Right forelimb (tissue), 1 donor: Measurements from ENCODE around the gene TCTN3.
"Not testable (repeated sequence)": the region's sequence is repeated elsewhere in the genome, so short reads cannot be mapped to it uniquely, and the experiment has no call there.

Source experiments
- DNase-seq: peaks from one replicate; pipeline ENCODE4 v3.0.0-alpha.2; 2018

The TCTN3 gene

DNA sequence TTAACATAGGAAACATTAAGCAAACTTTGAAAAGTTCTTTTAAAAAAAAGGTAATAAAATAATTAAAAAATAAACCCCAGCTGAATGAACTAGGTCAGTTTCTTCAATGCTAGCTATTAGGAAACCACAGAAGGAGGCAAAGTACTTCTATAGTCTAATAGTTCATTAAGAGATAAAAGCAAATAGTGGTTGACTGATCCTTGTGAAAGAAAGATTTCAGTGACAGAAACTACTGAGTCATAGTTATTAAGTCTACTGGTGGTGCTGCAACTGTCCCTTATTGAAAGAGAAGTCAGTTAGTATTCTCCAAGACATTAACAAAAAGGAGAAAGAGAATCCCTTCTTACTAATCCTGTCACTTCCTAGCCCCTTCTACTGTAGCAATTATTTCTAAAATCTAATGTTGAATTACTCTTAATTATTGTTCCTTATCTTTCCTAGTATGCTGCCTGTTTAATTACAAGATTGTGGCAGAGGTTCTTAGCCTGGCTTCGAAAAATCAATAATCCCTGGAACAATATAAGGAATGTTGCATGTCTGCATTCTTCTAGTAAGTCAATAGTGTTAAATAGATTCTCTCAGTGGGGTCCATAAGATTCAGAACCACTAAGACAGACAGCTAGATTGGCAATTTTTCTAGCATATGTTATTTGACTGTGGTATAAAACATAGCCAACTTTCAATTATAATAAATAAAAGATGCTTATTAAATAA lies 18.2 kb downstream of the TCTN3 start:
- no peak for DNase-seq

DNA sequence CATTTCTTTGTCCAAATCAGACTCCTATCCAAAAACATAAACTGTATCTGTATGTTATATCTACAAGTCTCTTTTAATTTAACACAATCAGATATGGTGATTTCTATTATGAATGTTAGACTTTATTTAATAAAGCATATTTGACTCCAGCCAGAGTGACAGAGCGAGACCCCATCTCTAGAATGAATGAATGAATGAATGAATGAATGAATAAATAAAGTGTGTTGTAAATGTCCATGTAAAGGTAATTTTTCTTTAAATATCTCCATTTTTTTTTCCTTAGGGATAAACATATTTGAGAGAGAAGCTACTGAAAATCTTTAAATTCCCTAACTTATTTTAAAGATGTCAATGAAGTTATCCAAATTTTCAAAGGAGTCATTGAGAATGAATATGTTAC lies 19.1 kb downstream of the TCTN3 start:
- DNase-seq = no peak

DNA sequence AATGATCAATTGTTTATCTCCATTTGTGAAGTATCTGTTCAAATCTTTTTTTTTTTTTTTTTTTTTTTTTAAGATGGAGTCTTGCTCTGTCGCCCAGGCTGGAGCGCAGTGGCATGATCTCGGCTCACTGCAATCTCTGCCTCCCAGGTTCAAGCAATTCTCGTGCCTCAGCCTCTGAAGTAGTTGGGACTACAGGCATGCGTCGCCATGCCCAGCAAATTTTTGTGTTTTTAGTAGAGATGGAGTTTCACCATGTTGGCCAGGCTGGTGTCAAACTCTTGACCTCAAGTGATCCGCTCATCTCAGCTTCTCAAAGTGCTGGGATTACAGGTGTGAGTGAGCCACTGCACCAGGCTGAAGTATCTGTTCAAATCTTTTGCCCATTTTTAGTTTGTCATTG lies 21.1 kb downstream of the TCTN3 start:
- DNase-seq = not testable (repeated sequence)

DNA sequence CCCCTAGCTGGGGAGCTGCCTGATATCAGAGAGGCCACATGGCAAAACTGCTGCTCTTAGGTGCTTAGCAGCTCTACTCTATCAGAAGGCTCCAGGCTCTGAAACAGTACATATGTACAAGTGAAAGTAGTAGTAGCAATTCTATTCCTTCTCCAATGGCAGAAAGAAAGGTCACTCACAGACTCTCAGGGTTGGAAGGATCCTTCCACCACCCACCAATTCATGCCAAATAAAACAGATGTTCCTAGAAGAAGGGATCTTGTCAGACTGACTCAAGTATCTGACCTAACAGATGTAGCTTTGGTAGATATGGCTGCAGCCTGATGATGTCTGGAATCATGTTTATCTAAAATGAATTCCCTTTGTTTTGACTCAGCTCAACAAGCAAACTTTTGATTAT lies 29.2 kb downstream of the TCTN3 start:
- DNase-seq = no peak

DNA sequence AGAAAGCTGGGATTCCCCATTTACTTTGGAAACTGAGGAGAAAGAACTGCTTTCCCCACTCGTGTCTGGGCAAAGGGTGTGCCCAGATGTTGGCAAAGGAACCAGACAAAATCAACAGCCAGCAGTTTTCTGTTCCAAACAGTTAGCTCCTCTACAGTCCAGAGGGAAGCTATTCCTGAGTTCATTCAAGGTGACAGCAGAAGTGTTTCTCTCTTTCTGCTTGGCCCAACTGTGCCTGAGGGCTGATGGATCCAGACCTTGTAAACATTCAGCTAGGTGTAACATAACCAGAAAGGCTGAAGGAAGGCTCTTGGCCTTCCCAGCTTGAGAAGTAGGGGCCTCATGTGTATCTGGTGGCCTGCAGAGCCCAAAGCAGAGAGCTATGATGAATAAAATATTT lies 30.2 kb downstream of the TCTN3 start:
- no peak for DNase-seq

DNA sequence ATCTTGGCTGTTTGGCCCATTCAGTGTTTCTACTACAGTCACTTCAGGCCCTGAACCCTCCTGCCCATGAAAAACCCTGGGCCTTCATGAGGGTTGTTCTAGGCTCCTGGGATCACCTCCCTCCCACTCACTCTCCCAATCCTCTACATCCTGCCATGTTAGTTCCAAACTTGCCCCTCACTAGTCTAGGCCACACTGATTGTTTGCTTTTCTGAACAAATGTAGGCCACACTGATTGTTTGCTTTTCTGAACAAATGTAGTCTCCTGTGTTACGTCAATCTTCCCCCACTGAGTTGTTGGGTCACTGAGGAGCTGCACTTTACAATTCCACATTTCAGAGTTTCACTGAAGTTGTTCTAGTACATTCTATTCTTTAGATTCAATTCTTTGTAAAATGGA lies 31.9 kb downstream of the TCTN3 start:
- no peak for DNase-seq

DNA sequence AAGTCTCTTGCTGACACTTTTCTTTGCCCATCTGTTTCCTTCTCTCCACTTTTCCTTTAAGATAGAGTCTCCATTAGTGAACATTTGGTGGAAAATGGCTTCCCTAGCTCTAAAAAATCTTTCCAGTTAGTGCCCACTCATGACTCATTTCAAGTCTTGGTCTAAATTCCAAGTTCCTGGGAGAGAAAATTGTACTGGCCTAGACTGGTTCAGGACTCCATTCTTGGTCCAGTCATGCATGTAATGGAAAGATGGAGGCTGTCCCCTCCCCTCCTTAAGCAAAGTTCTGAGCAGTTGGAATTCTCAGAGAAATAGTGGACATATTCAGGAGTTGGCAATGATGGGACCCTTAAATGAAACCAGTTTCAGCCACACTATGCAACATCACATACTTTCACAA lies 33.4 kb downstream of the TCTN3 start:
- no peak for DNase-seq

DNA sequence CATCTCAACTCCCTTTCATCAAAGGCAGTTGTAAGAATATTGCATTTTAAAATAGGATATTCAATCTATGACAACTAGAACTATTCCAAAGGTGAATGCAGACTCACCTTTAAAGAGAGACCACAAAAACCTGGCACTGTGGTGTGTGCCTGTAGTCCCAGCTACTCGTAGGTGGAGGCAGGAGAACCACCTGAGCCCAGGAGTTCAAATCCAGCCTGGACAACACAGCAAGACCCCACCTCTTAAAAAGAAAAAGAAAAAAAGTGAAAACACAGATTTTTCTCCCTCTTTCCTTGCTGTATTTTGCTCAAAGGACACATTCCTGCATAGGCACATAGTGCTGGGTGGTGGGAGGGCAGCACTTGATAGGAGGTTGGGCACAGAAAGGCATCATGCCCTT lies 36.5 kb downstream of the TCTN3 start:
- DNase-seq = no peak

DNA sequence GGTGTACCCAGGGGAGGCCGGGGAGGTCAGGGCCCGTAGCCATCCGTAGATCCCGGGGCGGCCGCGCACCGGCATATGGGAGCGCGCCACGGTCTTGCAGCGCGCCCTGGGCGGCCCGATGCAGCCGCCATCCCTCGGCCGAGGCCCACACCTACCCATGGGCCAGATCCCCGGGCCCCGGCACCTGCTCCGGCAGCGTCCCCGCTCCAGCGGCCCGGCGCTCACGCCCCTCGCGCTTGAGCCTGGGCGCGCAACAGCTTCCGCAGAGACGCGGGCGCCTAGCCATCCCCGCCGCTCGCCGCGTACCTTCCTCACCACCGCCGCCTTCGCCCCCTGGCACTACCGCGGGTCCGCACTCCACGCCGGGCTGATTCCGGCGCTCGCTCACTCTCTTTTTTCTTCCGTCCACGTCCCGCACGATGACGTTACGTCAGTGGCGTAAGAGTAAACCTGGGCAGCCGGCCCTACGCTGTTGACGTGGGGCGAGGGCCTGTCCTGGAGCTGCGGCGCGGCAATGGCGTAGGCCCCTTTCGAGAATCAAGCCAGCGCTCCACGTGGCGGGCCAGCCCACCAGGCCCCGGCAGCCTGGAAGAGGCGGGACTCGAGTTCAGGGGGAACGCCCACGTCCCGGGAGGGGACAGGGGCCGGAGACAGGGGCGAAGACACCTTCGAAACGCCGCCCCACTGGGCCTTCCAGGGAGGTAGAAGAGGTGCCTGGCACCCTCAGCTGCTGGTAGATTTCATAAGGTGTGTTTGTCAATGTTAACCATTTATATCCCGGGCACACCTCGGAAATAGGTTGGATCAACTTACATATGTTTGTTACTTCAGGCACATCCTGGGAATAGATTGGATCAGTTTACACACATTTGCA lies 37.2 kb downstream of the TCTN3 start, which contains the start of gene ALDH18A1:
ALDH18A1 (minus strand) TSS at position 421 of the 874 bp plus-strand sequence. CDS start 3,334 bp downstream, outside the sequence.
- peak; percentile 99 for DNase-seq

DNA sequence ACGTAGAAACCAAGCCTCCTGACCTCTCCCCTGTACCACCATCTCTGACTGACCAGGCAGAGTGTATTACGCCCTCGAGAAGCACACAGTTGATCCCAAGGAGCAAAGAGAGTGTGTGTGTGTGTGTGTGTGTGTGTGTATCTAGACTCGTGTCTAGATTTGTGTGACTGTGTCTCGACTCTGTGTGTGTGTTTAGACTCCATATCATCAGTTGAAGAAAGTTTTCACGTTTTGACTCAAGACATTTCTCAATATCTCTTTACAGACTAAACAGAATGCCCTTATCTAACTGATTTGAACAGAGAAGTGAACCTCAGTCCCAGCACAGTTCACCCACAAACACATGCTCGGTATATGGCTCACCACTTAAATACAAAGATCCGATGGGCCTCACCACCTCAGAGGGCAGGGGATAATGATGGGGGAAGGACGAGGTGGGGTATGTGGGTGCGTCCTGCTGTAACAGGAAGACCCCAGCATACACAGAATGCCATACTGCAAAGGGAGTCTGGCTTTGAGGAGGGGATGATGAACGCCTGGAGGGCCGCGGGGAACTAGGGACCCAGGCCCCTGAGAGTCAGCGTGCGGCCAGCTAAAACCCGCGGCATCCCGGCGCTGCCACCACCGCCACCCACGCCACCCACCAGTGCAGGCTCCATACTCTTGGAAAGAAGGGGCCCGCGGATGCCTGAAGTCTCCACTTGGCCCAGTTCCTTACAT lies 38.0 kb downstream of the TCTN3 start:
- DNase-seq = peak; percentile 45

DNA sequence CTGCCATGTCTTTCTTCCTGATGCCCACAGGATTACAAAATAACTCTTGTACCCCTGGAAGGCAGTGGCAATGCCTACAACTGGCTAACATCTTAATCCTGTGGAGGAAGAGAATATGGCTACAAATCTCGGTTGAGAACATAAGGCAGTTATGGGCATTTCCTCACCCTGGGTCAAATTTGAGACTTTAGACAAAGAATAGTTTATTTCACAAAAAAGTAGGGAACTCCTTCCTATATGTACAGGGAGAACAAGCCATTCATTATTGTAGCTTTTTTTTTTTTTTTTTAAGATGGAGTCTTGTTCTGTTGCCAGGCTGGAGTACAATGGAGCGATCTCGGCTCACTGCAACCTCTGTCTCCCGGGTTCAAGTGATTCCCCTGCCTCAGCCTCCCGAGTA lies 39.8 kb downstream of the TCTN3 start:
- DNase-seq = no peak

DNA sequence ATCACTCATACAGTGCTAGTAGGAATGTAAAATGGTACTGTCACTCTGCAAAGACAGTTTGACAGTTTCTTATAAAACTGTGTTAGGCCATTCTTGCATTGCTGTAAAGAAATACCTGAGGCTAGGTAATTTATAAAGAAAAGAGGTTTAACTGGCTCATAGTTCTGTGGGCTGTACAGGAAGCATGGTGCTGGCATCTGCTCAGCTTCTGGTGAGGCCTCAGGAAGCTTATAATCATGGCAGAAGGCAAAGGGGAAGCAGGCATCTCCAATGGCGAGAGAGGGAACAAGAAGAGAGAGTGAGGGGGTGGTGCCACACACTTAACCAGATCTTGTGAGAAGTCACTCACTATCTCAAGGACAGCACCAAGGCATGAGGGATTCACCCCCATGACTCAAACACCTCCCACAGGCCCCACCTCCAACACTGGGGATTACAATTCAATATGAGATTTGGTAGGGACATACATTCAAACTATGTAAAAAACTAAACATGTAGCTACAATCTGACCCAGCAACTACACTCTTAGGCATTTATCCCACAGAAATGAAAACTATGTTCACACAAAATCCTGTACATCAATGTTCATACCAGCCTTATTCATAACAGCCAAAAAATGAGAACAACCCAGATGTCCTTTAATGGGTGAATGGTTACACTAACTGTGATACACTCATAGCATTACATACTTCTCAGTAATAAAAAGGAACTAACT lies 42.2 kb downstream of the TCTN3 start:
- DNase-seq = no peak

DNA sequence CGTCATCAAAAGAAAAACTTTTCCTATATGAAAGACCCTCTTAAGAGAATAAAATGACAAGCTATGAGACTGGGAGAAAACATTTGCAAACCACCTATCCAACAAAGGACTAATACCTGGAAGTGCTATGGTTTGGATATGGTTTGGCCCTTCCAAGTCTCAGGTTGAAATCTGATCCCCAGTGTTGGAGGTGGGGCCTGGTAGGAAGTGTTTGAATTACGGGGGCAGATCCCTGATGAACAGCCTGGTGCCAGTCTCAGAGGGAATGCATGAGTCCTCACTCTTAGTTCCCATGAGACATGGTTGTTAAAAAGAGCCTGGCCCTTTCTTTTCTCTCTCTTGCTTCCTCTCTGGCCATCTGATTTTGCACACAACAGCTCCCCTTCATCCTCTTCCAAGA lies 43.5 kb downstream of the TCTN3 start:
- DNase-seq = no peak

DNA sequence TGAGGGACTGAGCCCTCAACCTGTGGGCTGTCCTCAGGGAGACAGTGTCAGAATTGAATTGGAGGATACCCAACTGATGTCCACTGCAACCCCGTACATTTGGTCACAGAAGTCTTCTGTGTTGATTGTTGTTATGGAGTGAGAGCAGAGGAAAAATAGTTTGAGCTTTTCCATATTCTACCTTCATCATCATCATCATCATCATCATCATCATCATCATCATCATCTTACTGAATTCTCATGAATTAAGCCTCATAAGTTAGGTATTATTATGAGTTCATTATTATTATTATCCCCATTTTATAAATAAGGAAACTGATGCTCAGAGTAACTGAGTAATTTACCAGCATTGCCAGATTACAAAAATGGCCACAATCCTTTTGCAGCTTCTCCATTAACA lies 45.6 kb downstream of the TCTN3 start:
- DNase-seq = no peak

DNA sequence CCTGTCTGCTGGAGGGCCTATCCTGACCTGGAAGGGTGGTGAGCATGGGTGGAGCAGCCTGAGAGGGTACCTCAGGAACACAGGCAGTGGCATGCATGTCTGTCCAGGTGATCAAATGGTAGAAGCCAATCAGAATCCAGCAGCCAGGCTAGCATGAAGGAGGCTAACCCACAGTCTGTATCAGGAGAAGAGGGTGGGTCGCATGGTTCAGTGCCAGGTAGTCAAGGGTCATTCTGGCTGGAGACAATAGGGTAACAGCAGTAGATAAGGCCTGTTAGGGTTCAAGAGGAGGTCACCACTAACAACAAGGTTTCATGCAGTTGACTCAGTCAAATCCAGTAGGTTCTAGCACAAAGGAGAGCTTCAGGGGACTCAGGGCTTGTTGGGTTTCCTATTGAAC lies 47.6 kb downstream of the TCTN3 start:
- no peak for DNase-seq

DNA sequence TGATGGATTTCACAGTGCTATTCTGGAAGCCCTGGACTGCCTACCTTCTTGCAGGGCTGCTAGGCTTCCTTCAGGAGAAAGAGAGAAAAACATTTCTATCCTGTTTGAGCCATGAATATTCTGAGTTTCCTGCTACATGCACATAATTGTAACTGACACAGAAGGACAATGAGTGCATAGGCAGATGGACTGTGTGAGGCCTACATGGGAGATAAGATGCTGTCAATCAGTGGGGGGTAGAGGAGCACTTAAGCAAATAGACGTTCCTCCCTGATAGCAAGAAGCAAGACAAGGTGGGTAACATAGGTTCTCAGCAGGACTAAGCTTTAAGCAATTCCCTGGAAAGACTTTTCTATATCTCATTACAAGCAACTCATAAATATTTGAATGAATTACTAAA lies 48.8 kb downstream of the TCTN3 start:
- no peak for DNase-seq

DNA sequence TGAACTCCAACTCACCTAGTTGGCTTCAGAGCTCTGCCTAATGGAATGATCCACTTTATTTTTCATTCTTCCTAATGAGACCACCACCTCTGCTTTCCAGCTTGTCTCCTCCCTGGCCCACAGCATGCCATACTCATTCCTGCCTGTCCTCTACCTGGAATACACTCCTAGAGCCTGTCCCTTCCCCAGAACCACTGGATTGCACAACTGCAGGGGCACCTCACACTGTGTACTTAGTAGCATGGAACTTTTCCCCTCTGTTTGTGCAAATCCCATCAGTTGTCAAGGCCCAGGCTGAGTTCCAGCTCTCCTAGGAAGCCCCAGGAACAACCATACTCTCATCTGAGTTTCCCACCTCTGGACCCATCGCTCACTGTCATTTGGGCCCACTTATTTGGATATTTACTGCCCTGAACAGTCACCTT lies 52.8 kb downstream of the TCTN3 start:
- DNase-seq = no peak

DNA sequence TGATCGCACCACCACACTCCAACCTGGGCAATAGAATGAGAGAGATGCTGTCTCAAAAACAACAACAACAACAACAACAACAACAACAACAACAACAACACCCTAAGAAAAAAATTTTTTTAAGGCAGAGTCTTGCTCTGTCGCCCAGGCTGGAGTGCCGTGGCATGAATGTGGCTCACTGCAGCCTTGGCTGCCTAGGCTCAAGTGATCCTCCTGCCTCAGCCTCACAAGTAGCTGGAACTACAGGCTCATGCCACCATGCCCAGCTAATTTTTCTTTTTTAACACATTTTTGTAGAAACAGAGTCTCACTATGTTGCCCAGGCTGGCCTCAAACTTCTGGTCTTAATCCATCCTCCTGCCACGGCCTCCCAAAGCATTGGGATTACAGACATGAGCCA lies 55.8 kb downstream of the TCTN3 start:
- DNase-seq = no peak

DNA sequence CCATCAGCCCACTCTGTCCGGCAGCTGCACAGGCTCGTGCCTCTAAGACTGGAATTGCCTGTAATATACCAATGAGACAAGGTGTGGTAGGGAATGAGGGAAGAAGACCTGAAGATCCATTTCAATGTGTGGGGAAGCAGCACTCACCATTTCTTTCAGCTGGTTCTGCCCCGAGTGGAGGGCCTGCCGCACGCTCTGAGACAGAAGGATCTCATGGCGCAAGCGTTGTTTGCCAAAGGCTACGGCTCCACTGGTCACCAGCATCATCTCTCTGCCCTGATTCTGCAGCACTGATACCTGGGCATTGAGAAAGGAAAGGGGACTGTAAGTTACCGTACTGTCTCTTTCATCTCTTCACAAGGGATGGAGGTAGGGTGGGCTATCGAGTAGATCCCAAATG lies 56.6 kb downstream of the TCTN3 start:
- DNase-seq = no peak

DNA sequence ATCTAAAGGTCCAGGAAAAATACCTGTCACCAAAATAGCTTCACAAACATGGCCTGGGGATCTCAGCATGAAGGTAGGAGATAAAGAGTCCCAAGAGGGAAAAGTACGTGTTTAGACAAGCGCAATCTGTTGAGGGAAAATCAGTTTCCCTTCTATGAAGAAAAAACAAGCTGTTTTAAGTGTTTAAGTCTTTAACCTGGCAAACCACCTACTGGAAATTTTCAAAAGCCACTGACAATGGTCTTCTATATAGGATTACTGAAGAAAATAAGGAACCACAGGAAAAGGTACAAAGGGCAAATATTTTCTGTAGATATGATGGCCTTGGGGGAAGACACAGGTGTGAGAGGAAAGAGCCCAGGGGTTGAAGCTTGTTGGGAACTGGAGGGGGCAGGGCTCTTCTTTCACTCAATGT lies 58.4 kb downstream of the TCTN3 start:
- no peak for DNase-seq

DNA sequence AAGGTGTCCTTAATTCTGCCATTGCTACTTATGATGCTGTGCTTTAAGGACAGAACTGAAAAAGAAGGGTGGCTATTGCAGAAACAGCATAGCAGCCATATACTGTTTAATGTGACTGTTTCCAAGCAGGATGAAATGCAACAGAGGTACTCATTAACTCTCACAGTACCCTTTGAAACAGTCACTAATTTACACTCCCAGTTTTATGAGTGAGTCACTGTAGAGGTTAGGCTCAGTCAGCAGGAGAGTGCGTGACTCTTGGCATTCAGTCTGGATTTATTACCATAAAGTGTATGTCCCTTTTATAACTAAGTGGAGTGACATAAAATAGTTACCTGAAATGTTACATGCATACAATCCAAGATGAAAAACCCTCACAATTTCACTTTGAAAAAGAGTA lies 64.9 kb downstream of the TCTN3 start:
- DNase-seq = no peak

DNA sequence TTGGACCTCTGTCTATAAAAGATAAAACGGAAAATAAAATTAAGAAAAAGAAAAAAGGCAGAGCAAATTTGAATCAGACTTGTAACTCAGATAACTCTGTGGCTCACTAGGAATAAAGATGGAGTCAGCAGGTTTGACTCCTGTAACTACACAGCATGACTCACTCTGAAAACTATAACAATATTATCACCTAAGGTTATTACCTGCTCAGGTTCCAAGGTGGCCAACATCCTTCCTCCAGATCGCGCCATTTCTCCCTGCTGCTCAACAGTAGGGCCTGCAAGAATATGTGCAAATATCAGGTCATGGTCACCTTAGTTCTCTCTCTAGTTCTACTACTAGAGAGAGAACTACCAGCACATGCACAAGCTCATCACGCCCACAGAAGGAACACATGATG lies 67.2 kb downstream of the TCTN3 start:
- no peak for DNase-seq

DNA sequence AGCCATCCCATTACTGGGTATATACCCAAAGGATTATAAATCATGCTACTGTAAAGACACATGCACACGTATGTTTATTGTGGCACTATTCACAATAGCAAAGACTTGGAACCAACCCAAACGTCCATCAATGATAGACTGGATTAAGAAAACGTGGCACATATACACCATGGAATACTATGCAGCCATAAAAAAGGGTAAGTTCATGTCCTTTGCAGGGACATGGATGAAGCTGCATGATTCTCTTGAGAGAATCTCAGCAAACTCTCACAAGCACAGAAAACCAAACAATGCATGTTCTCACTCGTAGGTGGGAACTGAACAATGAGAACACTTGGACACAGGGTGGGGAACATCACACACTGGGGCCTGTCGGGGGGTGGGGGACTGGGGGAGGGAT lies 73.3 kb downstream of the TCTN3 start:
- not testable (repeated sequence) for DNase-seq
